ENCODE results near the gene AMH. TPM values are rescaled to one million over a fixed set of nuclear protein-coding genes. Genes with fewer than 3 reads are reported as not detected.

The AMH gene
- total RNA-seq, 1 experiment from 2014 or later, result 42.8 TPM

GRCh38 chr19:2271234-2272103 lies 22.3 kb downstream of the AMH start:
- H3K36me3 ChIP-seq (ENCODE audit: control insufficient read depth in 1 of 2, insufficient read depth in 2 of 2, low read length in 2 of 2), result peaks cover 14 to 28% of the 10 kb centered on the region in 2 experiments; a peak in 2 of 4 replicates
- TF ChIP-seq POLR2AphosphoS5 (IDR thresholded peaks at IDR 0.05; ENCODE audit: low read depth, low read length), result peak; percentile 8; the same call in 1 of the 2 replicates
- no peak for TF ChIP-seq SRF (IDR thresholded peaks at IDR 0.05; ENCODE audit: low read depth)
- BruUV-seq (replicated peaks), result no TSS peak
- peaks cover 18% of the 10 kb centered on the region; the same call in 1 of the 2 replicates for H4K20me1 ChIP-seq (ENCODE audit: insufficient read depth)
- intact Hi-C loops (cut with micrococcal nuclease), result no loop called here
- H3K4me1 ChIP-seq (ENCODE audit: control insufficient read depth in 1 of 2, insufficient read depth in 2 of 2, low read length in 2 of 2), result peaks cover 20 to 59% of the 10 kb centered on the region in 2 experiments
- H3K79me2 ChIP-seq (ENCODE audit: insufficient read depth, low read length), result peaks cover 51% of the 10 kb centered on the region
- no peaks in the 10 kb centered on the region for H3K9me2 ChIP-seq (ENCODE audit: insufficient read depth)
- RAD21 ChIA-PET (ENCODE audit: low non-redundant PET in 1 of 2, low total read pairs in 2 of 2, uncharacterized antibody in 2 of 2, unreplicated experiment in 2 of 2), result interaction anchor here in 1 of 2 experiments (1.2 kb wide), 1 partner anchor 115 kb away, joined by 4 read pairs; no protein-coding TSS in a partner anchor
- peak overlapping the region; percentile 97 to 98 for H3K4me3 ChIP-seq (replicated peaks in 1 of 2; ENCODE audit: low read depth in 1 of 2, low read length in 2 of 2)
- H3K27me3 ChIP-seq (ENCODE audit: insufficient read depth, low read length), result no peaks in the 10 kb centered on the region
- peak overlapping the region; percentile 99 for H3K9ac ChIP-seq (ENCODE audit: low read length)
- no peaks in the 10 kb centered on the region for H3K9me3 ChIP-seq (ENCODE audit: control insufficient read depth in 1 of 2, insufficient read depth in 1 of 2, low read depth in 1 of 2, low read length in 2 of 2)
- H3K4me2 ChIP-seq (ENCODE audit: low read length), result peak overlapping the region; percentile 76
- CTCF ChIA-PET, result interaction anchor here (1.6 kb wide), 1 partner anchor 116 kb away, joined by 4 read pairs; no protein-coding TSS in a partner anchor
- peak overlapping the region; percentile 72 for H3K27ac ChIP-seq (ENCODE audit: low read depth, low read length)
- ATAC-seq, result no peak
- H2AFZ ChIP-seq (ENCODE audit: low read depth, low read length, poor library complexity, severe bottlenecking), result no peak overlapping the region
- POLR2A ChIA-PET, result interaction anchor here (0.9 to 1.1 kb wide), 3 partner anchors 11 to 186 kb away, joined by 3 to 4 read pairs (median 3); no protein-coding TSS in a partner anchor
- no peak for DNase-seq (ENCODE audit: low read depth, low spot score)

- H3K9me2 ChIP-seq (ENCODE audit: insufficient read depth), result no peaks in the 10 kb centered on the region
- peak overlapping the region; percentile 52 for H3K9ac ChIP-seq (ENCODE audit: low read length)
- peak; percentile 52 for ATAC-seq
- ChIA-PET CTCF (interaction anchor here (1.3 to 1.9 kb wide), 2 partner anchors 118 to 338 kb away, joined by 3 to 10 read pairs; no protein-coding TSS in a partner anchor), RAD21 (ENCODE audit: low non-redundant PET in 1 of 2, low total read pairs in 2 of 2, uncharacterized antibody in 2 of 2, unreplicated experiment in 2 of 2) (no interaction called here), POLR2A (no interaction called here)
- H3K36me3 ChIP-seq (ENCODE audit: control insufficient read depth in 1 of 2, insufficient read depth in 2 of 2, low read length in 2 of 2), result peaks cover 14 to 28% of the 10 kb centered on the region in 2 experiments; a peak in 2 of 4 replicates
- no peak overlapping the region for H2AFZ ChIP-seq (ENCODE audit: low read depth, low read length, poor library complexity, severe bottlenecking)
- peaks cover 11 to 57% of the 10 kb centered on the region in 2 experiments for H3K4me1 ChIP-seq (ENCODE audit: control insufficient read depth in 1 of 2, insufficient read depth in 2 of 2, low read length in 2 of 2)
- peaks cover 18% of the 10 kb centered on the region; the same call in 1 of the 2 replicates for H4K20me1 ChIP-seq (ENCODE audit: insufficient read depth)
- no peaks in the 10 kb centered on the region for H3K27me3 ChIP-seq (ENCODE audit: insufficient read depth, low read length)
- peak overlapping the region; percentile 66 for H3K27ac ChIP-seq (ENCODE audit: low read depth, low read length)
- peak overlapping the region; percentile 68 for H3K4me2 ChIP-seq (ENCODE audit: low read length)
- H3K9me3 ChIP-seq (ENCODE audit: control insufficient read depth in 1 of 2, insufficient read depth in 1 of 2, low read depth in 1 of 2, low read length in 2 of 2), result no peaks in the 10 kb centered on the region
- intact Hi-C loops (cut with micrococcal nuclease), result loop anchor here (1.0 kb wide), 2 partner anchors 37 to 117 kb away; partner anchors contain the start of genes PLEKHJ1 and SF3A2
- DNase-seq (ENCODE audit: low read depth, low spot score), result peak; percentile 59
- BruUV-seq (replicated peaks), result no TSS peak
- TF ChIP-seq POLR2AphosphoS5 (IDR thresholded peaks at IDR 0.05; ENCODE audit: low read depth, low read length), result peak; percentile 73
- TF ChIP-seq RAD21 (IDR thresholded peaks at IDR 0.05; ENCODE audit: low read depth), result peak; percentile 74
- peak; percentile 76 for TF ChIP-seq YY1 (IDR thresholded peaks at IDR 0.05; ENCODE audit: extremely low read depth, insufficient replicate concordance, low read depth, low read length)
- no peak for TF ChIP-seq TCF7L2 (IDR thresholded peaks at IDR 0.05; ENCODE audit: borderline replicate concordance, extremely low read depth, insufficient read depth, insufficient read length)
- TF ChIP-seq MAX (IDR thresholded peaks at IDR 0.05), result peak; percentile 66; the same call in 1 of the 2 replicates
- TF ChIP-seq ZNF274 (IDR thresholded peaks at IDR 0.05; ENCODE audit: low read depth, low read length), result no peak
- TF ChIP-seq EGR1 (IDR thresholded peaks at IDR 0.05; ENCODE audit: low read depth), result peak; percentile 52
- peak; percentile 40 for TF ChIP-seq JUND (IDR thresholded peaks at IDR 0.05)
- peak; percentile 53; the same call in 1 of the 2 replicates for TF ChIP-seq SIN3A (IDR thresholded peaks at IDR 0.05; ENCODE audit: low read depth)
- no peak; the same call in 1 of the 2 replicates for TF ChIP-seq ELF1 (IDR thresholded peaks at IDR 0.05; ENCODE audit: borderline replicate concordance, low read depth)
- TF ChIP-seq CTCF (IDR thresholded peaks at IDR 0.05 in 2 of 3, conservative IDR thresholded peaks at IDR 0.05 in 1 of 3; ENCODE audit: borderline replicate concordance in 1 of 3, insufficient read depth in 1 of 3, low read depth in 2 of 3, low read length in 2 of 3), result peak; percentile 88 to 94 (median 94)
- TF ChIP-seq CBX3 (IDR thresholded peaks at IDR 0.05; ENCODE audit: low read depth), result no peak
- H3K4me3 ChIP-seq (replicated peaks in 1 of 2; ENCODE audit: low read depth in 1 of 2, low read length in 2 of 2), result peak overlapping the region; percentile 34 to 38
- H3K79me2 ChIP-seq (ENCODE audit: insufficient read depth, low read length), result peaks cover 51% of the 10 kb centered on the region
Observed at GRCh38 chr19:2273356-2274184, 24.4 kb downstream of the AMH start.

All from HCT116 (cell line).